NCI-H510A treated with DMSO at 0.1 percent for 48 hours (cell line): ENCODE data around the gene UBE2E2.

Experiments
- DNase-seq: peaks from one replicate; lab custom pipeline; 2025; lab: John Stamatoyannopoulos, UW

The UBE2E2 gene

DNA sequence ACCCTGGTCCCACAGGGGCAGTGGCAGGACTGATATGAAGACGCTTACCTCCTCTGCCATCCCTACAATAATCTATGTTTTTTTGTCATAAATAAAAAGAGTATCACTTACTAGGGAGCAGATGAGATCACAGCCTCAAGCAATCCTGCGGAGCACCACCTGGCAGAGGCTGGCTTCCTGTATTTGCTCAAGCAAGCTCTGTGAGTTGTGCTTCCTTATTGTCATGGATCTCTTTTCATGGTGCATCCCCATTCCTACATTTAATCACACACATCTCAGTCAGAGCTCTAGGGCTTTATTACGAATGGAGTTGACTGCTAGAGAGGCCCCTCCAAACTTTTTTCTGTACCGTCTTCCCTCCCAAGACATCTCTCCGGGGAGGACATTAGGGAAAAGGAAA lies 186.0 kb downstream of the UBE2E2 start:
- DNase-seq = peak; percentile 8

DNA sequence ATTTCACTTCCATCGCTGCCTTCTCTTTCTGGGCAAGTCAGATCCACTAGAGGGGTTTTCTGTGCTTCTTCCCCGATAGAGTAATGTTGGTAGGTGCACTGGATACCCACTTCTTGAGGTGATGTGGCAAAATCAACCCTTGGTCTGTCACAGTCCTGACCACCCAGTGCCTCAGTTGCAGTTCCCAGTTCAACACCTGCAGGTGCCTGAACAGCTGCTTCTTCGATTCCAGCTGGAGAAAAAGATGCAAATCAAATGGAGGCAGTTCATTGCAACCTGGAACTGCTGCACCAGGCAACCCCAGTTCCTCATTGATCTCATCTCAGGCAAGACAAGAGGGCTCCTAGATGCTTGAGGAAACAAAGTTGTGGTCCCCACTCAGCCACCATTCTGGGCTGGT lies 186.6 kb downstream of the UBE2E2 start:
- no peak for DNase-seq

DNA sequence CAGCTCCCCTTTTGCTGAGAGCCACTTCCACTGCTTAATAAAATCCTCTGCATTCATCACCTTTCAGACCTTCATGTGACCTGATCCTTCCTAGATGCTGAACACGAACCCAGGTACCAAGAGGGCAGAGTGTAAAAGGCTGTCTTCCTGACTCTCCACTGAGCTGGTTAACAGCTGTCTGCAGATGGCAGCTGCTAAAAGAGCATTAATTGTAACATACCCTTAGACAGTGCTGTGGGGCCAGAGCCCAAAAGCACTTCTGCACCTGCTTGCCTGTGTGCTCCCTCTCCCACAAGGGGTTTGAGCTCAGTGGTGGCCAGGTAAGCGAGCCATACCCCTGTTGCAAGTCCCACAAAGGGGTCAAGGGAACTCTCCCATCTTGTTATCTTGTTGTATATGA lies 187.3 kb downstream of the UBE2E2 start:
- DNase-seq = peak; percentile 8

- DNase-seq = no peak
Measured at GRCh38 chr3:23390989-23391553, 187.9 kb downstream of the UBE2E2 start.

DNA sequence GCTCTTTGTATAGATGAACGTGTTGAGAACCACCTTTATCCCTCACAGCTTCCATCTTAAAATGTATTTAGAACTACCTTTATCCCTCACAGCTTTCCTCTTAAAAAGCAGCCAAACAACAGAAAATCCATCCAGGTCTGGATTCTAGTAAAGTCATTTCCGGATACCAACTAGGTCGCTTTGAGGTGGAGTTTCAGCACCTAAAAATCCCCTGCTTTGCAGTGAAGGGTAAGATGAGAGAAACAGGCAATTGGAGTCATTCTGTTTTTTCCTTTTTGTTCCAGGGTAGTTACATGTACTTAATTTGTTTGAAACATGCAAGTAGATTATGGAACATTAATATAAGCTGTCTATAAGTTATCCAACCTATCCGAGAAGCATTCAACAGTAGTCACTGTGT lies 192.0 kb downstream of the UBE2E2 start:
- DNase-seq = no peak

DNA sequence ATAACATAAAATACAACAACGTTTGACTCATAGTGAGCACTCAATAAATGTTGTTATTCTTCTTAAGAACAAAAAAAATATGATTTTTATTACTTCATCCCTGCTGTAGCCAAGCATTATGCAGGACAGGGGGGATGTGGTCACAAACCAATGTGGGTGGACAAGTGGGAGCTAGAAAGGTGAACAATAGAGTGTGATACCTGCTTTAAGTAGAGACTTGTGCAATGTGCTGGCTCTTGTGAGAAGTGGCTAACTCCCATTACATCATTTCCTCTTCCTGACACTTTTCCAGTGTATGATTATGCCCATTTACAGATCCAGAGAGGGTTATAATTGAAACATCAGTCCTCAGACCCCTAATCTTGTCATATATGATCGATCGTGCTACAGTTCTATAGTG lies 193.6 kb downstream of the UBE2E2 start:
- DNase-seq = no peak

DNA sequence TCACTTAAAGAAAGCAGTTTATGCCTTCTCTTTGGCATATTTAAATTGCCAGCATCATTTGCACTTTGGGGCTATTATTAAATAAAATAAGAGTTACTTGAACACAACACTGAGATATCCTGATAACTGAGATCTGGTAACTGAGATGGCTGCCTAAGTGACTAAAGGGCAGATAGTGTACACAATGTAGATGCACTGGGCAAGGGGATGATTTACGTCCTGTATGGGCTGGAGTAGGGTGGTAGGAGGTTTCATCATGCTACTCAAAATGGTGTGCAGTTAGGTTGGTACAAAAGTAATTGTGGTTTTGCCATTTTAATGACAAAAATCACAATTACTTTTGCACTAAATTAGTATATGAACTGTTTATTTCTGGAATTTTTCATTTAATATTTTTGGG lies 196.1 kb downstream of the UBE2E2 start:
- DNase-seq = no peak

GRCh38 chr3:23402728-23403492 lies 199.8 kb downstream of the UBE2E2 start:
- no peak for DNase-seq

DNA sequence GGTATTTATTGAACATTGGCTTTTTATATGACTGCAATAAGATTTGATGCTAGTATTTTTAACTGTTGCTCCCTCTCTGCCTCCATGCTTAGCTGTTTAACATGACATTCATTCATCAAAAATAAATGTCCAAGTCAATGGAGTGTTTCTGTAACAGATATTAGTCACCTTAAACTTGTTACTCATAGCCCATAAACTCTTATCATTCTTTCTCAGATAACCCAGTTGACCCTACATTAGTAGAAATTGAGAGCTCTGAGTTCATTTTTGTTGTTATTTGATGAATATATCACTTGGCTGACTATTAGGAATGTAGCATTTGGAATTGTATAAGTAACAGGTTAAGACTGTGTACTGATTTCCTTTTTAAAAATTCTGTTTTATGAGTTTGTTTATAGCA lies 201.1 kb downstream of the UBE2E2 start:
- DNase-seq = no peak

DNA sequence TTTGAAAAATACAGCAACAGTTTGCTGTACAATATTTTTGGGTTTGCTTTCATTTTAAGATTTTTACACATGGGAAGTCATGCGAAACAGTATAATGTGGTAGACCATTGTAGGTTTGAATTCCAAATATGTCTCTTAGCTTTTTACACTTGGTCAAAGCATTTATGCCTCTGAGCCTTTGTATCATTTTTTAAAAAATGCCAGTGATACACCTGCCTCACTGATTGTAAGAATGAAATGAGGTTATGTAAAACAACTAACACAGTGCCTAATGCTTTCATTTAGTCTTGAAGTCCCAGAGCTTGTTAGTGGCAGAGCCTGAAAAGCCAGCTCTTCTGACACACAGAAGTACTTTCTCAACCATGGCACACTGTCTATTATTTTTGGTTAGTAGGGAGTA lies 202.0 kb downstream of the UBE2E2 start:
- no peak for DNase-seq

DNA sequence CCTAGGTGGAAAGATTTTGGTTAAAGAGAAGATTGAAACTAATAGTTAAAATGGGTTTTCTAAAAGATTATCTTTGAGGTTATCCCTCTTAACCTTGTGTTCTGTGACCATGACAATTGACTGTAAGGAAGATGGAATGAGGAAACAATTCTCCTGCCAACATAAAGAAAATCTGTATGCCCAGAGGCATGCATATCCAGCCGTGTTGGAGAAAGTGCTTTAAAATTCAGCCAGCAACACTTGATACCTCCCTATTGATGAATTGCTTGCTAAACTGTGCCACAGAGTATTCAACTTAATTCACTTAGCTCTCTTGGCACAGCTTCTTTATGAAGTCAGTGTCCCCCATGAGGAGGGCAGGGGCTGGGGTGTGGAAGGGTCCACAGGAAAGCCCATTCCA lies 203.5 kb downstream of the UBE2E2 start:
- DNase-seq = no peak

DNA sequence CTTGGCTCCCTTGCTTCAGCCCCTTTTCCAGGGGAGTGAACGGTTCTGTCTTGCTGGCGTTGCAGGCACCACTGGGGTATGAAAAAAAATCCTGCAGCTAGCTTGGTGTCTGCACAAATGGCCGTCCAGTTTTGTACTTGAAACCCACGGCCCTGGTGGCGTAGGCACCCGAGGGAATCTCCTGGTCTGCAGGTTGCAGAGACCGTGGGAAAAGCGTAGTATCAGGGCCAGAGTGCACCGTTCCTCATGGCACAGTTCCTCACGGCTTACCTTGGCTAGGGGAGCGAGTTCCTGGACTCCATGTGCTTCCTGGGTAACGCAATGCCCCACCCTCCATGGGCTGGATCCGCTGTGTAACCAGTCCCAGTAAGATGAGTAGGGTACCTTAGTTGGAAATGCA lies 214.9 kb downstream of the UBE2E2 start:
- DNase-seq = no peak

DNA sequence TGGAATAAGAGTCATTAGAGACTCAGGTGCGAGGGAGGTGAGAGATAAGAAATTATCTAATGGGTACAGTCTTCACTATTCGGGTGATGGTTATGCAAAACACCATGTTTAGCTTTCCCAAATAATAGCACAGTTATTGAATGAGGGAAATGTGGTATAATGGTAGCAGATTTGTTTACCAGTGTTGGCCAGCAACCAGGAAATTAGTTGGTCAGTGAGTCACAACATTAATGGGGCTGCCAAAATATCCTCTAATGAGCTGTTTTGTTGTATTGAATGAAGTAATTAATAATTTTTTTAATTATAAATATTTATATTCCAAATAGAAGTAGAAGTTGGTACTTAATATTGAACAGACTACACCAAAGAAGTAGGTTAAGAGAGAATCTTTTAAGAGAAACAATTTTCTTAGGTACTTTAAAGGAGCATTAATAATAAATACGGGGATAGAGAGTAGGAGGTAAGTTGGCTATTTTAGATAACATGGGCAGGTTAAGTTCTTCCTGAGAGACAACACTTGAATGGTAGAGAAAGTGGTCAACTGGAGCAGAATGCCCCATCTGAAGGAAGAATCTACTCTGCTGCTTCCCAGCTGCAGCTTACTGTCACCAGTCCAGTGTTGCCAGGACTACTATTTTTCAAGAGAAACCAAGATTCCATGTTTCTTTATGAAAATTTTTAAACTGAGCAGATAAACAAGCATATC lies 218.8 kb downstream of the UBE2E2 start:
- no peak for DNase-seq

DNA sequence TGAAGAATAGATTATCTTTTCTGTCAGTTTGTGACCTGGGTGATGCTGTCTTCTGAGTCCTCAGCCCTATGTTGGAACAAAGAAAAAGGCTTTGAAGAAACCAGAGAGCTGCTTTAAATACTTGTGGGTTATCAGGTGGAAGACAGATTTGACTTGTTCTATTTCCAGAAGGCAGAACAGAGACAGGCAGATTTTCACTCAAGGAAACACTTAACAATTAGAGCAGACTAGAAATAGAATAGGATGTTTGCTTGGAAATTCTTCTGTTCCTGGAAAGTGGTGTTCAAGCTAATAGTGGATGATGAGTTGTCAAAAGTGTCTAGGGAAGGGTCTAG lies 219.4 kb downstream of the UBE2E2 start:
- DNase-seq = no peak

- no peak for DNase-seq
Measured at GRCh38 chr3:23425410-23425809, 222.3 kb downstream of the UBE2E2 start.

- DNase-seq = no peak
Measured at GRCh38 chr3:23430781-23431398, 227.8 kb downstream of the UBE2E2 start.

DNA sequence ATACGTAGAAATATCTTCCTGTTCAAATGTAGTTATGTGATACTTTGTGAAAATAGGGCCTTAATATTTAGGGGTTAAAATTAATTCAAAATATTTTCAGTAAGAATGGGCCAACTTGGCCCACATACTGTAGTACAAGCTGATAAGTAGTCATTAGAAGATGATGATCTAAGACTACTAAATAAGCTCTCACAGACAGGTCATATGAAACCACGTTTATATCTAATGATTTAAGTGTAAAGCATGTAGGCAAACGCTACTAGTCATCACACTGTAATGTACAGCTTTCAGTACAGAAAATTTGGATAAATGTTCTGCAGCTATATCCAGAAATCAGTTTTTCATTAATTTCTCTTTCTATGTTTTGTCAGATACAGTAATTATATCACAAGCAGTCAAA lies 228.6 kb downstream of the UBE2E2 start:
- DNase-seq = no peak

DNA sequence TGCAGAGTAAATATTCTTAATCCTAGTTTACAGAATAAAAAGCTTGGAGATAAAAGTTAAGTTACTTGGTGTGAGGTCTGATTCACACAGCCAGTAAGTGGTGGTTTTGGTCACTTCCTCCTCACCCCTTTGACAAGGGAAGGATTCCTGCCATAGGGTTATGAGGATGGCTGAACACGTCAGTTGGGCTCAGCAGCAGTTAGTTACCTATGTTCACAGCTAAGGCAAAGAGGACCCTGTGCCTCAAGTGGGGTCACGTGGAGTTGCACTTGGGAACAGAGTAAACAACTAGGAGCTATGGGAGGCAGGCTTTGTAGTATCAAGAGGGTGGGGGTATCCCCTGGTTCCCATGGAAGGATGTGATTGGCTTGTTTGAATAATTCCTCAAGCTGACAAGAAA lies 232.2 kb downstream of the UBE2E2 start:
- DNase-seq = peak; percentile 28

DNA sequence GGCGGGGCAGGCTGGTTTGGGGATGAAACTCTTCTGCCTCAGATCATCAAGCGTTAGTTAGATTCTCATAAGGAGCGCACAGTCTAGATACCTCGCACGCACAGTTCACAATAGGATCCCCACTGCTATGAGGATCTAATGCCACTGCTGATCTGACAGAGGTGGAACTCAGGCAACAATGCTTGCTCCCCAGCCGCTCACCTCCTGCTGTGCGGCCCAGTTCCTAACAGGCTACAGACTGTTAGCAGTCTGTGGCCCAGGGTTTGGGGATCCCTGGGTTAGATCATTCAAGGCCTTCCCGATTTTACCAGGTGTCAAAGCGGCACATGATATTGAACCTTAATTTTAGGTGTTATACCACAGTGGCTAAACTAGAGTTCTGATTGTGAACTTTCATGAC lies 232.8 kb downstream of the UBE2E2 start:
- no peak for DNase-seq

DNA sequence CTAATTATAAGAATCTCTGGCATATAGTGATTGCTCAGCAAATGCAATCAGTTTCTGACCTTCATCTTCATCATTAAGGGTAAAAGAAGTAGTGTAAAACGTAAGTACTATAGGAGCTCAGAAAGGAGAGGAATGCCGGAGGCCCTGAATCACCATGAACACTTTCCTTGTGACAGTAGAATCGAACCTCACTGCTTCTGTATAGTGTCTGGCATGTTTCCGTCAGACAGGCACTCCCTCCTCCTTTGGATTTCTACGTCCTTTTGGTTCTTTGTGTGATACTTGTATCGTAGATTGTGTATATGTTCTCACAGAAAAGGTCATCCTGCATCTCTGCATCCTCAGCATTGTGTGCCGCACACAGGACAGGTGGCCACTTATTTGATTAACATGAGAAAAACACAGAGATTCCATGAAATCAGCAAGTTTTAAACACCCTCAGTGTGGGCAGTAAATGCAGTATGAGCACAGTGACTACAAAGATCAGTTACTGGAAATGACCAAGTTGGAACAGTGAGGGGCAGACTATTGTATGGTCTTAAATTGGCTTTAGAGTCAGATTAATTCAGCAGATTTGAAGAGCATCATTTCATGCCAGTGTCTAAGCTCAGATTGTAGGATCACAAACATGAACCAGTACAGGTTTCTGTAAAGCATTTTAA lies 234.5 kb downstream of the UBE2E2 start:
- no peak for DNase-seq

GRCh38 chr3:23438657-23439056 lies 235.5 kb downstream of the UBE2E2 start:
- no peak for DNase-seq

- DNase-seq = no peak
Measured at GRCh38 chr3:23439080-23439479, 236.0 kb downstream of the UBE2E2 start.
